Measurements from ENCODE around the gene PLTP. TPM values are rescaled to one million over a fixed set of nuclear protein-coding genes. Genes with fewer than 3 reads are reported as not detected.

The PLTP gene
- total and polyA plus RNA-seq, 8 donors = 35.5 to 158 (median 85.4) TPM

- Histone ChIP-seq H3K9me3 (no peaks in the 10 kb centered on the region), H3K4me1 (peaks cover 13 to 21% (median 14%) of the 10 kb centered on the region in 3 donors), H3K36me3 (no peaks in the 10 kb centered on the region), H3K27ac (no peak overlapping the region), H3K27me3 (no peaks in the 10 kb centered on the region), H3K4me3 (no peak overlapping the region)
- TF ChIP-seq CTCF (IDR thresholded peaks at IDR 0.05) = no peak
- no peak for FAIRE-seq
- intact Hi-C loops (cut with DNase I) = no loop called here
- no peak for DNase-seq
- WGBS, 2 donors = 97% methylated on average over 5 of the region's 5 CpGs
- no peak for ATAC-seq
Observed at GRCh38 chr20:45859916-45860315, 52.0 kb downstream of the PLTP start.

- TF ChIP-seq CTCF (IDR thresholded peaks at IDR 0.05) = no peak
- H3K36me3 ChIP-seq = no peaks in the 10 kb centered on the region
- no peaks in the 10 kb centered on the region for H3K9me3 ChIP-seq
- ATAC-seq (peak; percentile 5 to 16 (median 12)), FAIRE-seq (no peak), DNase-seq (no peak)
- H3K27ac ChIP-seq = peak overlapping the region; percentile 40 to 69 (median 58)
- peaks cover 13 to 21% (median 14%) of the 10 kb centered on the region in 3 donors for H3K4me1 ChIP-seq
- intact Hi-C loops (cut with DNase I) = no loop called here
- WGBS, 2 donors = 16 to 23% methylated on average over 9 to 13 of the region's 13 CpGs
- peak overlapping the region; percentile 65 to 88 (median 80) for H3K4me3 ChIP-seq
- no peaks in the 10 kb centered on the region for H3K27me3 ChIP-seq
Observed at GRCh38 chr20:45857882-45858216, 54.1 kb downstream of the PLTP start.

- Histone ChIP-seq H3K36me3 (no peaks in the 10 kb centered on the region), H3K27ac (peak within 1 kb of the TSS; percentile 40 to 69 (median 59)), H3K4me3 (peak within 1 kb of the TSS; percentile 65 to 88 (median 80)), H3K9me3 (no peaks in the 10 kb centered on the region), H3K27me3 (no peaks in the 10 kb centered on the region), H3K4me1 (peaks cover 13 to 21% (median 14%) of the 10 kb centered on the region in 3 donors)
- TF ChIP-seq CTCF (IDR thresholded peaks at IDR 0.05) = no peak
- WGBS, 2 donors = 1% methylated on average over 35 to 36 of the region's 36 CpGs
- intact Hi-C loops (cut with DNase I) = no loop called here
- FAIRE-seq (peak; percentile 37), DNase-seq (peak; percentile 77 to 99 (median 94)), ATAC-seq (peak; percentile 98 to 100 (median 98))
Observed at GRCh38 chr20:45857114-45857881, 54.7 kb downstream of the PLTP start, which contains the start of the genes ACOT8 and ZSWIM3. Gene ACOT8 (minus strand): TSS chr20:45857392. CDS start chr20:45857315, 77 bp downstream. Gene ZSWIM3 (plus strand): TSS chr20:45857614. CDS start chr20:45857826, 212 bp downstream.

GRCh38 chr20:45853484-45853883, 58.5 kb downstream of the PLTP start:
- intact Hi-C loops (cut with DNase I) = no loop called here
- no peak for DNase-seq
- no peak for FAIRE-seq
- no peak for TF ChIP-seq CTCF (IDR thresholded peaks at IDR 0.05)
- 31 to 32% methylated on average over 2 of the region's 2 CpGs for WGBS, 2 donors
- peaks cover 13 to 21% (median 14%) of the 10 kb centered on the region in 3 donors for H3K4me1 ChIP-seq
- H3K4me3 ChIP-seq = no peak overlapping the region
- H3K36me3 ChIP-seq = no peaks in the 10 kb centered on the region
- no peak for ATAC-seq
- H3K9me3 ChIP-seq = no peaks in the 10 kb centered on the region
- H3K27me3 ChIP-seq = no peaks in the 10 kb centered on the region
- H3K27ac ChIP-seq = no peak overlapping the region

GRCh38 chr20:45852326-45852725, 59.6 kb downstream of the PLTP start:
- TF ChIP-seq CTCF (IDR thresholded peaks at IDR 0.05) = no peak
- Histone ChIP-seq H3K9me3 (no peaks in the 10 kb centered on the region), H3K36me3 (peaks cover 0 to 3% (median 1%) of the 10 kb centered on the region in 3 donors), H3K4me1 (peaks cover 13 to 14% (median 13%) of the 10 kb centered on the region in 3 donors), H3K4me3 (no peak overlapping the region), H3K27ac (no peak overlapping the region), H3K27me3 (no peaks in the 10 kb centered on the region)
- FAIRE-seq = no peak
- DNase-seq = no peak
- no peak for ATAC-seq
- WGBS, 2 donors = 96 to 99% methylated on average over 6 of the region's 6 CpGs
- intact Hi-C loops (cut with DNase I) = no loop called here
